HG02981 (cell line): ENCODE results near the gene EPS15.

ENCODE experiments used
- ATAC-seq: cut with Tn5 transposase; IDR thresholded peaks from one replicate; pipeline ENCODE4 v1.9.1; 2021; ENCODE audit warnings: mild to moderate bottlenecking, moderate library complexity; ENCODE audit not compliant: unreplicated experiment

Gene EPS15

DNA sequence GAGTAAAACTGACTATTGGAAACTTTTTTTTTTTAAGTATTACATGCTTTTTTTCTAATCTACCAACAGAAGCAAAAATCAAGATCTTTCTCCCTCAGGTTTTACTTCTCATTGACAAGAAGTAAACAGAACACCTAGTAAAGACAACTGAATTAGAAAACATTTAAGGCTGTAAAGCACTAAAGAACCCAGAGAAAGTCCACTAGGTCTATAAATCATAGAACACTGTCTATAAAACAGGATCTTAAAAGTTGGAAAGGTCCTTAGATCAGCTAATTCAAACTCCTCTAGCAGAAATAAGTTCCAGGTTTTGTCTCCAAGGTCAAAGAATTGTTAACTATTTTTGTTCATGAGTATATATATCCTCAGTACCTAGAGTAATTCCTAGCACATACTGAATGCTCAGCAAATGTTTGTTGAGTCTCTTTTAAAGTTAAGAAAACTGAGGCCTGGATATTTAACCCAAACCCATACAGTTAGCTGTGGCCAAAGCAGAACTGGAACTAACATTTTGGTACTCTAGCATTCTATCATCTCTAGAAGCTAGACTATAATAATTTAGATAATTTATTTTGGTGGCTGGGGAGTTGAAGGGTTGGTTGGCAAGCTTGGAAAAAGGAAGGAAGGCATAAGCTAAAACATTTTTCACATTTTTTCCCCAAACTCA is 3.0 kb downstream of the EPS15 start:
- ATAC-seq = no peak

DNA sequence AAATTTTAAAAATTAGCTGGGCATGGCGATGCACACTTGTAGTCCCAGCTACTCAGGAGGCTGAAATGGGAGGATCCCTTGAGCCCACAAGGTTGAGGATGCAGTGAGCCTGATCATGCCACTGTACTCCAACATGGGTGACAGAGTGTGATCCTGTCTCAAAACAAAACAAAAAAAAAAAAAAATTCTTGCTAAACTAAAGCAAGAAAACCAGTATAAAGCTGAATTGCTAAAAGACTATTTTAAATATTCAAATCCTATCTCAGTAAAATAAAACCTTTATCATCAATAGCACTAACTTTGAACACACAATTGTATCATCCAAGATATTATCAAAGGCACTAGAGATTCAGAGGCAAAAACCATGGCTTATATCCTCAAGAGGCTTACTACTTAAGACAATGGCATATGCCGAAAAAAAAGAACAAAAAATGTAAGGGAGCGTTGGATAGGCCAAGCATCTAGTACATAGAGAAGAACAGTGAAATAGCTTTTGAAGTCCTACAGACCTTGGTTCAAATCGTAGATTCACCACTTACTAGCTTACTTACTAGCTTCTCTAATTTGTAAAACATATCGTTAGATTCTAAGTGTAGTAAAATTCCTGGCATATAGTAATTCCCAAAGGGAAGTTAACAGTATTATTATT is 3.6 kb downstream of the EPS15 start:
- no peak for ATAC-seq

DNA sequence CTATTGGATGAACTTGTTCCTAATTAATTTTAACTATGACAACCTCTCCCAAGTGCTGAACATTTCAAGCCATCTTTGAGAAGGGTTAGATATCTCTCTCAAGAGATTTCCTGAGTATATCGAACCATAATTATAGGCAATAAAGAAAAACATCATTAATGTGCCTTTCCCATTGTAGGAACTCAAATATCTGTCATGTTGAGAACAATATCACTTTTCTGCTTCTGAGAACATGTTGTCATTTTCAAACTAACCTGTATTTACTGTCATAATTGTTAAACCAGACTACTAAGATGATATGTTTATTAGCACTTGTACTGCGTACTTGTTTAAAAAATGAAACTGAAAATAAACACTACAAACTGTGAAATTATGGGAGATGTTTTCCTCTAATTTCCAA is 4.3 kb downstream of the EPS15 start:
- no peak for ATAC-seq

DNA sequence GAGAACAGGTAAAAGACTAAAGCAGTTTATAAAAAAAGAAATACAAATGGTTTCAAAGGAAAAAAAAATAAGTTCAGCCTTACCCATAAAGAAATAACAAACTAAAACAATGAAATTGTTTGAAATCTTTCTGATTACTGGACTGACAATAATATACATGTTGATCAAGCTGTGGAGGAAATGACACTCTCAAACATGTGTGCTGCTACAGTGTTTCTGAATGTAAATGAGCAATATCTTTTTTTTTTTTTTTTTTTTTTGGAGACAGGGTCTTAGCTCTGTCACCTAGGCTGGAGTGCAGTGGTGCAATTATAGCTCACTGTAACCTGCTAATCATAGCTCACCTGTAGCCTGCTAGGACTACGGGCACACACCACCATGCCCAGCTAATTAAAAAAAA is 6.5 kb downstream of the EPS15 start:
- ATAC-seq = no peak

DNA sequence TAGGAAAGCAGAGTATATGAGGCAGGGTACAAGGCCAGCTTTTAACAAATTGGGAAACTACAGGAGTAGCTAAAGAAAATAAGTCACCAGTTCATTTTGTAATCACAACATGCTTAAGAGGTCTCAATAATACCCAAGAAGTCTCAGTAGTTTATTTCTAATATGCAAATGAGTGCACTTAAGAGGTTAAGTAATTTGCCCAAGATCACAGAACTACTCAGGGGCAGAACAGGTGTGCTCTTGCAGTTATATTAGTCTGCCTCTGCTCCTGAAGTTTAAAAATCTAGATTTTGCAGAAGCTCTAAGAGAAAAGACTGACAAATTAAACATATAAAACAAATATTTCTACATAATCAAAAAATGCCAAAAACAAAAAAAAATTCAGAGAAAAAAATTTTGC is 6.9 kb downstream of the EPS15 start:
- no peak for ATAC-seq

DNA sequence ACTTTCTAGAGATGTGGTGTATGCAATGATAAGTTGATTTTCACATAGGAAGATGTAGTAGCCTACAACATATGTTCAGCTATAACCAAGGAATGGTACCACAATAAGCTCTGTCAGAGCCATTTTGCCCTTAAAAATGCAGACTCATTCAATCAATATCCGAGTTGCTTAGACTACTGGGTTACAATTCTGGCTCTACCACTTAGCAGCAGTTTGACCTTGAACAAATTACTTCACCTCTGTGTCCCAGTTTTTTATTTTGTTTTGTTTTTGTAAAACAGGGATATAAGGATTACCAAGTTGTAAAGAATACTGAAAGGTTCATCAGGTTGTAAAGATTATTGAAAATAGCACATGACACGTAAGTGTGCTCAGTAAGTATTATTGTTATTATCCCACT is 9.3 kb downstream of the EPS15 start:
- ATAC-seq = no peak

DNA sequence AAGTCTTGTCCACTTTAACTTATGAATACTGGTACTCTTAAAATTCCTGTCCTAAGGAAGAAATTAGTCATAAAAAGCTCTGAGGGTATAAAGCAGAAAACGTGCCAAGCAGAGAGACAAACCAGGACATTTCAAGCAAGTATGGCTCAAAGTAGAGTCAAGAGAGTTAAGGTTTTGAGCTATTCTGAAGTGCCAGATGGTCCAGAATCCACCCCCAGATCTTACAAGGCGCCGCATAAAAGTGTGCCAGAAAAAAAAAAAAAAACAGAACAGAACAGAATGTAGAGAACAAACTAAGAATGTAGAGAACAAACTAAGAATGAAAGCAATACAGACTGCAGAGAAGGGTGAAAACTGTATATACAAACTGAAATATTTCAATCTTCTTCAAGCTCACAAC is 12.5 kb downstream of the EPS15 start:
- no peak for ATAC-seq

DNA sequence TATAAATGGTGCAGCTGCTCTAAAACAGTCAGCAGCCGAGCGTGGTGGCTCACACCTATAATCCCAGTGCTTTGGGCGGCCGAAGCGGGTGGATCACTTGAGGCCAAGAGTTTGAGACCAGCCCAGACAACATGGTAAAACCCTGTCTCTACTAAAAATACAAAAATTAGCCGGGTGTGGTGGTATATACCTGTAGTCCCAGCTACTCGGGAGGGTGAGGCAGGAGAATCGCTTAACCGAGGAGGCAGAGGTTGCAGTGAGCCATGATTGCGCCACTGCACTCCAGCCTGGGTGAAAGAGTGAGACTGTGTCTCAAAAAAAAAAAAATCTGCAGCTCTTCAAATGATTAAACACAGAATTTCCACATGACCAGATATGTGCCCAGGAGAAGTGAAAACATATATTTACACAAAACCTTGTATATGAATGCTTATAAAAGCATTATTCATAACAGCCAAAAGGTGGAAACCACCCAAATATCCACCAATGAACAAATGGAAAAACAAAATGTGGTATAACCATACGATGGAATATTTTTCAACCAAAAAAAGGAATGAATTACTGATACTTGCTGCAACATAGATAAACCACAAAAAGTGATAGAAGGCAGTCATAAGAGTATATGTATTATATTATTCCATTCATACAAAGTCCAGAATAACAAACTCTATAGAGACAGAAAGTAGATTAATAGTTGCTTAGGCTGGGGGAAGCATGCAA is 14.1 kb downstream of the EPS15 start:
- ATAC-seq = peak; percentile 44

DNA sequence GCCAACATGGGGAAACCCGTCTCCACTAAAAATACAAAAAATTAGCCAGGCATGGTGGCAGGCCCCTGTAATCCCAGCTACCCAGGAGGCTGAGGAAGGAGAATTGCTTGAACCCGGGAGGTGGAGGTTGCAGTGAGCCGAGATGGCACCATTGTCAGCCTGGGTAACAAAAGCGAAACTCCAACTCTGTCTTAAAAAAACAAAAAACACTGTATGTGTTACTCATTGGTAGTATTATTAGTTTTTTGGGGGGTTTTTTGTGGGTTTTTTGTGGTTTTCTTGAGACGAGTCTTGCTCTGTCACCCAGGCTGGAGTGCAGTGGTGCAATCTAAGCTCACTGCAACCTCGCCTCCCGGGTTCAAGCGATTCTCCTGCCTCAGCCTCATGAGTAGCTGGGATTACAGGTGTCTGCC is 17.8 kb downstream of the EPS15 start:
- peak; percentile 58 for ATAC-seq

DNA sequence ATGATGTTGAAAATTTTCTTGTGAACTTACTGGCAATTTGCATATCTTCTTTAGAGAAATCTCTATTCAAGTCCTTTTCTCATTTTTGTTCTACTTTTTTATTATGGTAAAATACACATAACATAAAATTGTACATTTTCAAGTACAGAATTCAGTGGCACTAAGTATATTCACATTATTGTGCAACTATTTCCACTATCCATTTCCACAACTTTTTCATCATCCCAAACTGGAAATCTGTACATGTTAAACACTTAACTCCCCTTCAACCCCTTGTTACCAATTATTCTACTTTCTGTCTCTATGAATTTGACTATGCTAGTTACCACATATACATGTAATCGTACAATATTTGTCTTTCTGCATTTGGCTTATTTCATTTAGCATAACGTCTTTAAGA is 19.4 kb downstream of the EPS15 start:
- ATAC-seq = no peak

DNA sequence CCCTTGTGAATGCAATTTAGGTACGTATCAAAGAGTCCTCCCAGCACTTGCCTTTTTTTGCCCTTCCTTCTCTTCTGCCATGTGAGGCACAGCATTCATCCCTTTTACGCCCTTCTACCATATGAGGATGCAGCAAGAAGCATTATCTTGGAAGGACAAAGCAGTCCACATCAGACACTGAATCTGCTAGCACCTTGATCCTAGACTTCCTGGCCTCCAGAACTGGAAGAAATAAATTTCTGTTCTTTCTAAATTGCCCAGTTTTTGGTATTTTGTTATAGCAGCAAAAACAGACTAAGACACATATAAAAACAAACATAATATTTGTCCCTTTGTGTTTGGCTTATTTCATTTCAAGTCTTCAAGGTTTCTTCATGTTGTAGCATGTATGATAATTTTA is 20.1 kb downstream of the EPS15 start:
- ATAC-seq = no peak

DNA sequence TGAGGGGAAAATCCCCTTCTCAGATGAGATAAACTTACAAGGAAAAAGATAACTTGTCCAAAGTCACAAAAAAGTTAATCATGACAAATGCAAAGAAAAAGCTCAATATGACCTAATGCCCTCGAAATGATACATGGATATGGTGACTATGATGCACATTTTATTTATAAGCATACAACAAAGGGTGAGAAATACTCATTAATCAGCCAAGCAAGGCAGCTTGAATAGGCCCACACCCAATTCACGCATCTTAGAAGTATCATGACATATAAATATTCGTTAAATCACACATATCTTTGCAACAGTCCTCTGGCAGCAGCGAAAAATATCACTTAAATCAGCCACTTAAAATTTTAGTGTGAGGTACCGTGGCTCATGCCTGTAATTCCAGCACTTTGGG is 21.7 kb downstream of the EPS15 start:
- ATAC-seq = no peak

DNA sequence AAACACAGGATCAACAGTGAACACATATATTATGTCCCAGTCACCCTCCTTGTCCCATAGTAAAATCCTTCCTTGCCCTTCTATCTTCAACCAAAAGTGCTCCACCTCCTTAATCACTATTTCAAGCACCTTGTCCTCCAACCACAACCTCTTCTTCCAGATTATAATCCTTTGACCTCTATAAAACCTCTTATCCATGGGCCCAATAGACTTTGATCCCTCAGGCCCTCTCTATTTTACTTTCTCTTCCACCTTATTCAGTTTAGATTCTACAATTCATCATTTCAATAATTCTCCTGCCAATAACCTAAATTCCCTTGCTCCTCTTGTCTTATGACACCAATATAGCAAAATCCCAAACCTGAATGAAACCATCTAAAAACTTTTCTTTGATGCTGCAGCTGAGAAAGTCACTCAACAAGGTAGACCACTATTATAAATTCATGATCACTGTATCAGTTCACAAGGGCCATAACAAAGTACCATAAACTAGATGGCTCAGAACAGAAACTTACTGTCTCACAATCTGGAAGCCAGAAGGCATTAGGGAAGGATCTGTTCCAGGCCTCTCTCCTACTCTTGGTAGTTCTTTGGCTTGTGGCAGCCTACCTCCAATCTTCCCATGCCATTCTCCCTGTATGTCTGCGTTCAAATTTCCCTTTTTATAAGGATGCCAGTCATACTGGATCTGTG is 24.8 kb downstream of the EPS15 start:
- ATAC-seq = no peak

DNA sequence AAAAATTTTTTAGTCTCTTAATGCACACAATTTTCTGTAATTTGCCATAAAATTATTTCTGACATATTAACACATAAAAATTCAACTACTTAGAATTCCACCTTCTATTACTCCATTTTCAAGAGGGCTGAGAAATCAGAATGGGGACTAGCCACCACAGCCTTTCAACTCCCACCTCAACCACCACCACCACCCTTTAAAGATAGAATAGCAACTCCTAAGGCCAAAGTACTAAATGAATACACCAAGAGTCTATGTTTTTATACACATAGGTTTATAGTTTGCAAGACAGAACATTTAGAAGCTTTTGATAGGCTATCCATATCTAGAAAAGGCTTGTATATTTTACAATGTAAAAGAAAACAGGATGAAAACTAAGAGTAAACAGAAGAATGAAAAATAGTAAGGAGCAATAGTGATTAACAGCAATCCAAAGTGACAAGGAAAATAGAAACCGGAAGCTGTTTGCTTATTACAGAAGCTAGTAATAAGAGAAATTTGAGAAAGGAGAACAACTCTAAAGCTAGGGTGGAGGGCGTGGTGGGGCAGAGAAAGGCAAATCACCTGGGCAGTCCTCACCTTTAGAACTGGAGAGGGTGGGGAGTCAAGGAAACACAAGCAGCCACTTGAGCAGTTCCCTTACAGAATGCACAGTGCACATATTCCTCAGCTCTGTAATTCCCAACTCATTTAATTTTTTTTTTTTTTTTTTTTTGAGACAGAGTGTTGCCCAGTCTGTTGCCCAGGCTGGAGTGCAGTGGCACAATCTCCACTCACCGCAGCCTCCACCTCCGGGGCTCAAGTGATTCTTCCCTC is 27.7 kb downstream of the EPS15 start:
- ATAC-seq = no peak

DNA sequence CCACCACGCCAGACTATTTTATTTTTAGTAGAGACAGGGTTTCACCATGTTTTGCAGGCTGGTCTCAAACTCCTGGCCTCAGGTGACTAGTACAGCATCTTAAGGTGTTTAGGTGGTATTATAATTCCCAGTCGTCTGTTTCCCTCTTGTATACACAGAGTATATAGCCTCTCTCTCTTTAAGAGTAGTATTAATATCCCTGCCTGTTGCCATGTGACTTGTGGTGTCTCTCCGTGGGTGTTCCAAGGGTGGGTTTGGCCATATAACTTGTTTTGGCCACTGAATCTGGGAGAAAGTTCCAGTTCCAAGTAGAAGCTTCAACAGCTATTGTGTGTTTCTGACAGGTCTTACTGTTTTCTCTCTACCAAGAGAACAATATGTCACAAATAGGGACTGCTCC is 29.6 kb downstream of the EPS15 start:
- no peak for ATAC-seq

DNA sequence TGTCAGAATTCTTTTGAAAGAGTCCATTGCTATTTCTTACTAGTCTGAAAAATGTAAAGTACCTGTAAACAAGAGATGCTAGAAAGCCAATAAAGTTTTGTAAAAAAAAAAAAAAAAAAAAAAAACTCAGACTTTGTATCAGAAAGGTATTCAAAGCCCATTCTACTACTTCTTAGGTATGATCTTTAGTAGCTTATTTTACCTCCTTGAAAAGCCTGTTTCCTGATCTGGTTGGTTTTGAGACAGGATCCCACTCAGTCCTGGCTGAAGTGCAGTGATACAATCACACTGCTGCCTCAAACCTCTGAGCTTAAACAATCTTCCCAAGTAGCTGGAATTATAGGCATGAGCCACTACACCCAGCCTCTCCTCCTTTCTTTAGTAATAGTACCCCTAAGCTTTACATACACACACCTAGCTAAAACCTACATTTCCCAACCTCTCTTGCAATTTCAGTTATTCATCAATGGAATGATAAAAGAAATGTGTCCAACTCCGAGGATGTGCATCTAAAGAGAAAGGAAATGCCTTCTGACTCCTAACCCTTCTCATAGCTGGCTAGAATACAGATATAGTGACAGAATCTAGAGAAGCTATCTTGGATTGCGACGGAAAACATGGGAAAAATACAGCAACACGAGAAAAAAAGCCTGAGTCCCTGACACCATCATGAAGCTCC is 30.6 kb downstream of the EPS15 start:
- no peak for ATAC-seq

DNA sequence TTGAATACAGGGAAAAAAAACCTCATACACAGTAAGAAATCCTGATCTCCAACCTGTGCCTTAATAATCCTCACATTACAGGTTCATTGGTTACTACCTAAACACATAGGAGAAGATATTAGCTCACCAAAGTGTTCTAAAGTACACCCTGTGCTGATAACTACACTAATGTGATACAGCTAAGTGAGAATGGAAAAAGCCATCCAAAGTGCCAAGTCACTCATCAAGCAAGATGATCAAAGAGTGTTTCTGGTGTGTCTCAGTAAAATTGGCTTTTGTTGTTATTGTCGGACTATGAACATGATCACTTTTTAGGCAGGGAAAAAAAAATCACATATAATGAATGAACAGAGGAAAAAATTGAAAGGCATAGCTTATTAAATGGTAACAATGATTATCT is 31.4 kb downstream of the EPS15 start:
- ATAC-seq = no peak

DNA sequence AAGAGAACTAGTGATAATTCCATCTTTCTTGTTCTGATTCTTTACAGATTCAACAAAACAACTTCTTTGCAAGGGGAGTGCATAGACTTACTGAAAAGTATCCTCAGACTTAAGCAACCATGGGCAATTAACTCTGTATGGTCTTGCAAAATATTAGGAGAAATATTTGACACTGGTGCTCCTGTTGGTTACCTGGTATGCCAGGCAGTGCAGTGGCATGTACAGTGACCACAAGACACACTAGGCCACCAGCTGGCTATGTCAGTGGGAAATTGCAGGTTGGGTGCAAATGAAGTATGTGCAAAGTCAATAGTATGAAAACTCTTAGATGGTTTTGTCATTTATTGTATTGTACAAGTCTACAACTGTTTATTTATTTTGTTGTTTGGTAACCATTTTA is 34.5 kb downstream of the EPS15 start:
- no peak for ATAC-seq

DNA sequence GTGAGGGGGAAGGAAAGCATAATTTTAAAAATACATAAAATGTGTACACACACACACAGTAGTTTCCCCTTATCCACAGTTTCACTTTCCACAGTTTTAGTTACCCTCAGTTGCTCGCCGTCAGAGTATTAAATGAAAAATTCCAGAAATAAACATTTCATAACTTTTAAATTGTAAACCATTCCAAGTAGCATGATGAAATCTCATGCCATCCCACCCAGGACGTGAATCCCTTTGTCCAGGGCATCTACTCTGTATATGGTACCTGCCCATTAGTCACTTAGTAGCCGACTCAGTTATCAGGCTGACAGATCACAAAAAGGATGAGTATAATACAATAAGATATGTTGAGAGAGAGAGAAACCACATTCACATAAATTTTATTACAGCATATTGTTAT is 36.2 kb downstream of the EPS15 start:
- ATAC-seq = no peak
